Hepatocyte (in vitro differentiated cells): ENCODE measurements around the gene MDFI. TPM values are rescaled to one million over a fixed set of nuclear protein-coding genes. Genes with fewer than 3 reads are reported as not detected.

Experiments
- DNase-seq: peaks from one replicate; pipeline ENCODE4 v3.0.0-alpha.2; 2016; ENCODE audit warnings: low spot score
- H2AFZ ChIP-seq: fragments of 200-600 bp; sonication (generic); 2 replicates; pipeline ENCODE4 v1.6.0; 2016; ENCODE audit warnings: antibody characterized with exemption, mild to moderate bottlenecking
- H3K27ac ChIP-seq: fragments of 200-600 bp; sonication (generic); 2 replicates; pipeline ENCODE4 v1.5.1; 2016; ENCODE audit warnings: mild to moderate bottlenecking
- H3K27me3 ChIP-seq: fragments of 200-600 bp; sonication (generic); 2 replicates; pipeline ENCODE4 v1.6.1; 2016
- H3K36me3 ChIP-seq: fragments of 200-600 bp; sonication (generic); replicated peaks from 2 replicates; pipeline ENCODE4 v1.5.1; 2016; ENCODE audit warnings: low read depth; ENCODE audit not compliant: insufficient read depth
- H3K4me1 ChIP-seq: fragments of 200-600 bp; sonication (generic); 2 replicates; pipeline ENCODE4 v1.5.1; 2016; ENCODE audit warnings: mild to moderate bottlenecking, moderate library complexity; ENCODE audit not compliant: insufficient read depth
- H3K4me2 ChIP-seq: fragments of 200-600 bp; sonication (generic); 2 replicates; pipeline ENCODE4 v1.6.0; 2016
- H3K4me3 ChIP-seq: fragments of 200-600 bp; sonication (generic); 2 replicates; pipeline ENCODE4 v1.5.1; 2016; ENCODE audit warnings: mild to moderate bottlenecking
- H3K79me2 ChIP-seq: fragments of 200-600 bp; sonication (generic); 2 replicates; pipeline ENCODE4 v1.6.0; 2017; ENCODE audit warnings: mild to moderate bottlenecking
- H3K9me2 ChIP-seq: fragments of 200-600 bp; sonication (generic); replicated peaks from 2 replicates; pipeline ENCODE4 v1.6.0; 2017; ENCODE audit warnings: mild to moderate bottlenecking; ENCODE audit not compliant: insufficient read depth
- H3K9me3 ChIP-seq: fragments of 200-600 bp; sonication (generic); 2 replicates; pipeline ENCODE4 v1.5.1; 2016; ENCODE audit warnings: low read depth, mild to moderate bottlenecking
- H4K20me1 ChIP-seq: fragments of 200-600 bp; sonication (generic); 2 replicates; pipeline ENCODE4 v1.6.0; 2016; ENCODE audit warnings: mild to moderate bottlenecking; ENCODE audit not compliant: insufficient read depth, poor library complexity, severe bottlenecking
- CTCF ChIP-seq: fragments of 200-600 bp; sonication (generic); IDR thresholded peaks from 2 replicates; pipeline ENCODE4 v1.5.1; 2016; ENCODE audit warnings: antibody characterized with exemption, mild to moderate bottlenecking; ENCODE audit not compliant: poor library complexity
- EZH2 ChIP-seq: fragments of 200-600 bp; sonication (generic); IDR thresholded peaks from 2 replicates; pipeline ENCODE4 v1.6.1; 2016; ENCODE audit warnings: antibody characterized with exemption, mild to moderate bottlenecking, borderline replicate concordance
- EZH2phosphoT487 ChIP-seq: fragments of 200-600 bp; sonication (generic); IDR thresholded peaks from one replicate; pipeline ENCODE4 v1.6.1; 2018; ENCODE audit warnings: antibody characterized with exemption, mild to moderate bottlenecking, low read depth, moderate library complexity; ENCODE audit not compliant: unreplicated experiment, severe bottlenecking
- WGBS: methylation state at CpG from one replicate; pipeline ENCODE4 v1.1.6; 2016; ENCODE audit warnings: low lambda C conversion rate; ENCODE audit errors: missing lambda C conversion rate; 5-methylcytosine and 5-hydroxymethylcytosine counted together
- polyA plus RNA-seq: library from polyadenylated mRNA; unstranded; fragments of >200 nt; fragmentation: Nextera tagmentation; extraction: Ambion mirVana; gene quantifications from 2 replicates; pipeline ENCODE4 v1.2.1, GENCODE V29; 2016
- total RNA-seq: library from RNA; depleted of rRNA; stranded (reverse); fragments of >200 nt; gene quantifications from 2 replicates; pipeline ENCODE4 v1.2.3, GENCODE V29; 2014

Gene MDFI
- total and polyA plus RNA-seq, 2 experiments from 2014 or later = 45.2 to 106 TPM

GRCh38 chr6:41699063-41699462 is 60.8 kb downstream of the MDFI start:
- Histone ChIP-seq H3K79me2 (peaks cover 1% of the 10 kb centered on the region), H2AFZ (no peak overlapping the region), H3K9me3 (no peaks in the 10 kb centered on the region), H3K27me3 (no peaks in the 10 kb centered on the region), H4K20me1 (no peaks in the 10 kb centered on the region), H3K9me2 (no peaks in the 10 kb centered on the region), H3K4me2 (no peak overlapping the region), H3K36me3 (no peaks in the 10 kb centered on the region), H3K4me3 (no peak overlapping the region), H3K4me1 (no peaks in the 10 kb centered on the region), H3K27ac (no peak overlapping the region)
- no peak for DNase-seq
- WGBS = 89% methylated on average over 2 of the region's 2 CpGs
- TF ChIP-seq CTCF (no peak), EZH2 (no peak), EZH2phosphoT487 (no peak)

GRCh38 chr6:41700463-41701347 is 62.4 kb downstream of the MDFI start:
- Histone ChIP-seq H3K9me2 (no peaks in the 10 kb centered on the region), H3K4me3 (no peak overlapping the region), H3K9me3 (no peaks in the 10 kb centered on the region), H3K79me2 (peaks cover 10% of the 10 kb centered on the region), H3K27ac (no peak overlapping the region), H2AFZ (no peak overlapping the region), H3K27me3 (no peaks in the 10 kb centered on the region), H3K4me1 (peaks cover under 1% of the 10 kb centered on the region), H3K36me3 (no peaks in the 10 kb centered on the region), H3K4me2 (no peak overlapping the region), H4K20me1 (no peaks in the 10 kb centered on the region)
- 80% methylated on average over 18 of the region's 20 CpGs for WGBS
- no peak for TF ChIP-seq CTCF
- no peak for TF ChIP-seq EZH2
- TF ChIP-seq EZH2phosphoT487 = no peak
- DNase-seq = no peak

DNA sequence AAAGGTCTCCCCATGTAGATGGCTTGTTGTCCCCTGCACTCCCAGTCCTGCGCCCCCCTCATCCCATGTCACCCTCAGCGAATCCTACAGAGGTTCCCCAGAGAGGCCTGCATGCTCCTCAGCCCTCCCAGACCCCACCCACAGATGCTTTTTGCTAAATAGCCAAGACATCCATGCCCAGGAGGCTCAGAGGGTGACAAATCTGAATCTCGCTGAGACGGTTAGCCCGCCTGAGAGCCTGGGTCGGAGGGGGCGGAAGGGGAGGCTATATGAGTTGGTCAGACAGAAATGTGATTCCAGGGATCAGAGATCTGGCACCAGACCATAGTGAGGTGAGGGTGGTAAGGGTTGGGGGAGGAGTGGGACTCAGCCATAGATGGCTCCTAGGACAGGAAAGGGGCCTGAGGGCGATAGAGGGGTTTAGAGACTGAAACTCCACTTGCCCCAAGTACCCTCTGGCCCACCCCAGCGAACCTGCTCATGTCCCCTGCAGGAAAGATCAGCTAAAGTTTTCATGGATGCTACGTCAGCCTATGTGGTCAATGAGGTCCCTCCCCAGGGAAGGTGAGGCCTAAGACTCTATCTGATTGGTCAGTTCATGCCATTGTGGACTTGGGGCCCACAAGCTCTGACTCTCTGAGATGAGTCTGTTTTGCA is 63.9 kb downstream of the MDFI start:
- H3K9me2 ChIP-seq = no peaks in the 10 kb centered on the region
- no peak overlapping the region for H3K4me2 ChIP-seq
- 97% methylated on average over 10 of the region's 10 CpGs for WGBS
- no peaks in the 10 kb centered on the region for H3K9me3 ChIP-seq
- H3K4me1 ChIP-seq = peaks cover 11% of the 10 kb centered on the region
- no peaks in the 10 kb centered on the region for H3K27me3 ChIP-seq
- DNase-seq = no peak
- H3K36me3 ChIP-seq = no peaks in the 10 kb centered on the region
- H3K79me2 ChIP-seq = peaks cover 10% of the 10 kb centered on the region
- H3K27ac ChIP-seq = no peak overlapping the region
- H4K20me1 ChIP-seq = no peaks in the 10 kb centered on the region
- H2AFZ ChIP-seq = no peak overlapping the region
- H3K4me3 ChIP-seq = no peak overlapping the region
- TF ChIP-seq EZH2phosphoT487 (no peak), CTCF (no peak), EZH2 (no peak)
